MCF 10A (cell line): ENCODE measurements around the gene GNAI2. TPM values are rescaled to one million over a fixed set of nuclear protein-coding genes. Genes with fewer than 3 reads are reported as not detected.

Source experiments
- BruUV-seq: library from RNA; stranded (reverse); fragments of 400-500 nt; replicated peaks from 2 replicates; lab custom pipeline; 2021; lab: Mats Ljungman, UMichigan
- CTCF ChIA-PET: fragments of 300-600 bp; sonication (Branson Sonifier 250); formaldehyde crosslinking; extraction: SDS; loops from one replicate; lab custom pipeline; 2021; ENCODE audit warnings: antibody characterized with exemption, inconsistent platforms; lab: Yijun Ruan, JAX
- POLR2A ChIA-PET: fragments of 300-600, 350-650 bp; sonication (Branson Sonifier 250); formaldehyde crosslinking; extraction: SDS; loops from one replicate; lab custom pipeline; 2020; ENCODE audit warnings: antibody characterized with exemption, inconsistent platforms; lab: Yijun Ruan, JAX
- DNase-seq: peaks from one replicate; pipeline ENCODE4 v3.0.0-alpha.2; 2018; ENCODE audit not compliant: unreplicated experiment
- H3K27ac Mint-ChIP-seq: one replicate; pipeline ENCODE4 v1.8.0; 2022; ENCODE audit warnings: mild to moderate bottlenecking, low read depth, mixed read lengths; ENCODE audit not compliant: unreplicated experiment
- H3K27me3 Mint-ChIP-seq: one replicate; pipeline ENCODE4 v1.8.0; 2022; ENCODE audit warnings: mixed read lengths; ENCODE audit not compliant: insufficient read depth, unreplicated experiment
- H3K36me3 Mint-ChIP-seq: one replicate; pipeline ENCODE4 v1.8.0; 2022; ENCODE audit warnings: mild to moderate bottlenecking, moderate library complexity, mixed read lengths; ENCODE audit not compliant: insufficient read depth, unreplicated experiment
- H3K4me1 Mint-ChIP-seq: one replicate; pipeline ENCODE4 v1.8.0; 2022; ENCODE audit warnings: mixed read lengths; ENCODE audit not compliant: insufficient read depth, unreplicated experiment
- H3K4me3 Mint-ChIP-seq: one replicate; pipeline ENCODE4 v1.8.0; 2022; ENCODE audit warnings: mild to moderate bottlenecking, moderate library complexity, mixed read lengths; ENCODE audit not compliant: unreplicated experiment
- H3K9me3 Mint-ChIP-seq: one replicate; pipeline ENCODE4 v1.8.0; 2022; ENCODE audit warnings: mixed read lengths; ENCODE audit not compliant: unreplicated experiment
- CTCF ChIP-seq: fragments of 200-600 bp; IDR thresholded peaks from one replicate; pipeline ENCODE4 v1.8.0; 2022; ENCODE audit warnings: antibody characterized with exemption, mild to moderate bottlenecking; ENCODE audit not compliant: unreplicated experiment
- intact Hi-C: fragments of 100-400 bp; cut with micrococcal nuclease; formaldehyde crosslinking; loops from 2 replicates; pipeline ENCODE4 v1.14.1; 2022
- total RNA-seq: library from RNA; stranded (reverse); gene quantifications from 2 replicates; pipeline ENCODE4 v1.2.3, GENCODE V29; 2022

GNAI2 gene
- total RNA-seq, 1 experiment from 2014 or later: 123 TPM

GRCh38 chr3:50202353-50203112 lies 33.5 kb upstream of the GNAI2 start:
- H3K27me3 Mint-ChIP-seq: no peaks in the 10 kb centered on the region
- no peak for TF ChIP-seq CTCF
- intact Hi-C loops: no loop called here
- H3K4me3 Mint-ChIP-seq: no peak overlapping the region
- no peak for DNase-seq
- no peaks in the 10 kb centered on the region for H3K9me3 Mint-ChIP-seq
- ChIA-PET POLR2A (interaction anchor here (1.7 kb wide), 1 partner anchor 13 kb away, joined by 5 read pairs; no protein-coding TSS in a partner anchor), CTCF (interaction anchor here (0.6 to 3.4 kb wide), 8 partner anchors 7 to 146 kb away, joined by 3 to 28 read pairs (median 4); partner anchors contain the start of gene GNAT1)
- no peaks in the 10 kb centered on the region for H3K36me3 Mint-ChIP-seq
- no TSS peak for BruUV-seq
- no peaks in the 10 kb centered on the region for H3K4me1 Mint-ChIP-seq
- H3K27ac Mint-ChIP-seq: no peak overlapping the region

GRCh38 chr3:50203113-50203808 lies 32.7 kb upstream of the GNAI2 start:
- H3K4me1 Mint-ChIP-seq: no peaks in the 10 kb centered on the region
- H3K36me3 Mint-ChIP-seq: no peaks in the 10 kb centered on the region
- intact Hi-C loops: no loop called here
- CTCF ChIA-PET: interaction anchor here (1.0 to 3.4 kb wide), 7 partner anchors 8 to 81 kb away, joined by 3 to 28 read pairs (median 5); partner anchors contain the start of gene GNAT1
- POLR2A ChIA-PET: interaction anchor here (0.7 to 1.7 kb wide), 2 partner anchors 12 to 22 kb away, joined by 3 to 5 read pairs; no protein-coding TSS in a partner anchor
- H3K9me3 Mint-ChIP-seq: no peaks in the 10 kb centered on the region
- no peak overlapping the region for H3K4me3 Mint-ChIP-seq
- BruUV-seq: no TSS peak
- H3K27ac Mint-ChIP-seq: no peak overlapping the region
- H3K27me3 Mint-ChIP-seq: no peaks in the 10 kb centered on the region
- DNase-seq: no peak
- no peak for TF ChIP-seq CTCF

GRCh38 chr3:50203809-50204803 lies 31.9 kb upstream of the GNAI2 start:
- POLR2A ChIA-PET: interaction anchor here (0.7 to 1.7 kb wide), 3 partner anchors 11 to 124 kb away, joined by 3 to 5 read pairs (median 3); partner anchors contain the start of gene TUSC2
- no TSS peak for BruUV-seq
- intact Hi-C loops: no loop called here
- Mint-ChIP-seq H3K27me3 (no peaks in the 10 kb centered on the region), H3K4me1 (no peaks in the 10 kb centered on the region), H3K27ac (no peak overlapping the region), H3K9me3 (no peaks in the 10 kb centered on the region), H3K36me3 (no peaks in the 10 kb centered on the region), H3K4me3 (no peak overlapping the region)
- no peak for DNase-seq
- no peak for TF ChIP-seq CTCF
- CTCF ChIA-PET: interaction anchor here (0.6 to 3.4 kb wide), 6 partner anchors 9 to 43 kb away, joined by 3 to 28 read pairs (median 10); partner anchors contain the start of gene GNAT1
